Head of caudate nucleus (tissue), 42 donors: ENCODE data around the gene CNTNAP2.

Experiments
- DNase-seq, 42 donors: peaks; one replicate each; pipeline versions ENCODE4 v3.0.0 to v3.0.0-alpha.2; 2020 to 2021; ENCODE audit warnings: mixed read lengths in 7 of 42
- intact Hi-C: fragments of 100-400 bp; cut with DNase I; formaldehyde crosslinking; loops from one replicate; pipeline ENCODE4 v1.15.0; 2022

The CNTNAP2 gene

DNA sequence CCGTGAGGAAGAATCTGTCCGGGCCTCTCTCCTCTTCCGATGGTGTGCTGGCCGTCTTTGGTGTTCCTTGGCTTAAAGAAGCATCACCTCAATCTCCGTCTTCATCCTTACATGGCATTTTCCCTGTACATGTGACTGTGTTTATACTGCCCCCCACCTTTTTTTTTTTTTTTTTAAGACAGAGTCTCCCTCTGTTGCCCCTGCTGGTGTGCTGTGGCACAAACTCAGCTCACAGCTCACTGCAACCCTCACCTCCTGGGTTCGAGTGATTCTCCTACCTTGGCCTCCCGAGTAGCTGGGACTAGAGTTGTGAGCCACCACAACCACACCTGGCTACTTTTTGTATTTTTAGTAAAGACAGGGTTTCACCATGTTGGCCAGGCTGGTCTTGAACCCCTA lies 2352.1 kb downstream of the CNTNAP2 start:
- intact Hi-C loops, result no loop called here
- no peak for DNase-seq
